Astrocyte of the cerebellum (primary cell): ENCODE measurements around the gene ATL3.
"Not testable (repeated sequence)": the region's sequence is repeated elsewhere in the genome, so short reads cannot be mapped to it uniquely, and the experiment has no call there.

ENCODE experiments used
- DNase-seq: peaks from one replicate; pipeline ENCODE4 v3.0.0-alpha.2; 2011; ENCODE audit warnings: low read depth
- H3K4me3 ChIP-seq: 2 replicates; pipeline ENCODE4 v1.5.1; 2011; ENCODE audit warnings: mild to moderate bottlenecking, low read depth, low read length, moderate library complexity
- CTCF ChIP-seq: IDR thresholded peaks from 2 replicates; pipeline ENCODE4 v1.5.1; 2012; ENCODE audit warnings: low read length, low read depth, moderate library complexity, mild to moderate bottlenecking; ENCODE audit errors: missing control alignments
- in situ Hi-C: cut with HindIII; loops from 2 replicates; pipeline ENCODE4 v1.10.0; 2017; ENCODE audit warnings: low sequenced_read_pairs

The ATL3 gene

GRCh38 chr11:63592975-63593395, 78.2 kb downstream of the ATL3 start:
- in situ Hi-C loops = loop anchor here (5.0 kb wide), 2 partner anchors 41 to 54 kb away; no protein-coding TSS in a partner anchor
- no peak for DNase-seq
- no peak overlapping the region for H3K4me3 ChIP-seq
- TF ChIP-seq CTCF = peak; percentile 71

GRCh38 chr11:63590024-63590788, 81.0 kb downstream of the ATL3 start:
- no peak for TF ChIP-seq CTCF
- no peak for DNase-seq
- H3K4me3 ChIP-seq = no peak overlapping the region
- in situ Hi-C loops = loop anchor here (5.0 kb wide), 2 partner anchors 38 to 57 kb away; no protein-coding TSS in a partner anchor

GRCh38 chr11:63589000-63589399, 82.2 kb downstream of the ATL3 start:
- DNase-seq = no peak
- in situ Hi-C loops = no loop called here

GRCh38 chr11:63586451-63587166, 84.6 kb downstream of the ATL3 start:
- in situ Hi-C loops = no loop called here
- no peak overlapping the region for H3K4me3 ChIP-seq
- DNase-seq = no peak
- TF ChIP-seq CTCF = no peak

More at GRCh38 chr11:63589000-63589399, 82.2 kb downstream of the ATL3 start:
- no peak overlapping the region for H3K4me3 ChIP-seq
- TF ChIP-seq CTCF = no peak

- no peak overlapping the region for H3K4me3 ChIP-seq
- no peak for TF ChIP-seq CTCF
- in situ Hi-C loops = no loop called here
- DNase-seq = no peak
Measured at GRCh38 chr11:63583357-63583677, 87.9 kb downstream of the ATL3 start.

GRCh38 chr11:63581224-63581623, 90.0 kb downstream of the ATL3 start:
- H3K4me3 ChIP-seq, DNase-seq, in situ Hi-C loops: not testable (repeated sequence)

GRCh38 chr11:63578882-63579281, 92.3 kb downstream of the ATL3 start:
- in situ Hi-C loops, DNase-seq, H3K4me3 ChIP-seq: not testable (repeated sequence)
